IgD-negative memory B cell (primary cell): ENCODE data around the gene PRR7. TPM values are rescaled to one million over a fixed set of nuclear protein-coding genes. Genes with fewer than 3 reads are reported as not detected.

Source experiments
- H3K27ac Mint-ChIP-seq, 3 donors: one replicate each; pipeline ENCODE4 v1.8.0; 2020 to 2022; ENCODE audit warnings: mild to moderate bottlenecking in 3 of 3, mixed read lengths in 3 of 3, moderate library complexity in 1 of 3
- H3K27me3 Mint-ChIP-seq: one replicate; pipeline ENCODE4 v1.8.0; 2021; ENCODE audit warnings: mixed read lengths
- H3K36me3 Mint-ChIP-seq: one replicate; pipeline ENCODE4 v1.8.0; 2020; ENCODE audit warnings: mild to moderate bottlenecking, mixed read lengths
- H3K4me1 Mint-ChIP-seq, 3 donors: one replicate each; pipeline ENCODE4 v1.8.0; 2020 to 2022; ENCODE audit warnings: mixed read lengths in 3 of 3, mild to moderate bottlenecking in 1 of 3
- H3K4me3 Mint-ChIP-seq, 4 donors: one replicate each; pipeline ENCODE4 v1.8.0; 2020 to 2022; ENCODE audit warnings: mild to moderate bottlenecking in 4 of 4, mixed read lengths in 4 of 4, moderate library complexity in 3 of 4
- H3K9me3 Mint-ChIP-seq, 3 donors: one replicate each; pipeline ENCODE4 v1.8.0; 2020 to 2021; ENCODE audit warnings: mixed read lengths in 3 of 3, mild to moderate bottlenecking in 1 of 3
- polyA plus RNA-seq: library from polyadenylated mRNA; unstranded; fragments of 300-500 nt; fragmentation: Illumina TruSeq; gene quantifications from one replicate; pipeline ENCODE4 v1.2.3, GENCODE V29; 2021

PRR7 gene
- polyA plus RNA-seq, 1 donor from 2014 or later = 23.1 TPM

GRCh38 chr5:177449140-177450061 lies 2.8 kb downstream of the PRR7 start:
- no peaks in the 10 kb centered on the region for H3K36me3 Mint-ChIP-seq
- peaks cover 31 to 46% (median 33%) of the 10 kb centered on the region in 3 donors for H3K4me1 Mint-ChIP-seq
- no peaks in the 10 kb centered on the region for H3K9me3 Mint-ChIP-seq
- peak overlapping the region in 2 of 3 donors; percentile 82 to 89 for H3K27ac Mint-ChIP-seq
- peaks cover 3% of the 10 kb centered on the region for H3K27me3 Mint-ChIP-seq
- peak overlapping the region in 2 of 4 donors; percentile 22 to 89 for H3K4me3 Mint-ChIP-seq

DNA sequence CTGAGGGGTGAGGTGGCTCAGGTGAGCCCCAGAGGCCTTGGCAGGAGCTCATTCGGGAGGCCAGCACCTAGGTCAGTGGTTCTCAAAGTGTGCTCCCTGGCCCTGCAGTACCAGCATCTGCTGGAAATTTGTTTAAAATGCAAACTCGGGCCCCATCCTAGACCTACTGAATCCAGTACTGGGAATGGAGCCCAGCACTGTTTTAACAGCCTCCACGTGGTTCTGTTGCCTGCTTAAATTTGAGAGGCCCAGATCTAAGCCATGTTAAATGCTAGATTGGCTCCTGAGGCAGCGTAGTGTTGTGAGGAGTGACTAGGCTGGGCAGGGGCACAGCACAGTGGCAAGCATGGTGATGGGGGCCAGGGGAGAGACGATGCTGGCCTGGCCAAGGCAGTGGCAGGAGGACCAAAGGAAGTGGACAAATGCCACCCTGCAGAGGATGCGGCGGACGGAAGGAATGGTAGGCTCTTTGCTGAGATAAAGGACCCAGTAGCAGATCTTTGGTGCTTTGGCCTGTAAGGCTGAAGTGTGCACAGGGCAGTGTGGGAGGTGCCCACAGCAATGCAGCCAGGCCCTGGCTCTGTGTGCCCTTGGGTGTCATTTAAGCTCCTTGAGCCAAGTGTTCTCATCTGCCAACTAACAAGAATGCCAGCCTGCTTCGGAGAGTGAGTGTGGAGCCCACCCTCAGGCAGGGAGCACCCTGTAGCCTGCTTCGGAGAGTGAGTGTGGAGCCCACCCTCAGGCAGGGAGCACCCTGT lies 4.2 kb downstream of the PRR7 start:
- Mint-ChIP-seq H3K27ac (peak overlapping the region in 2 of 3 donors; percentile 78 to 89), H3K4me1 (peaks cover 18 to 32% (median 19%) of the 10 kb centered on the region in 3 donors), H3K9me3 (no peaks in the 10 kb centered on the region), H3K27me3 (peaks cover 3% of the 10 kb centered on the region), H3K4me3 (peak overlapping the region in 3 of 4 donors; percentile 34 to 89 (median 70)), H3K36me3 (no peaks in the 10 kb centered on the region)

DNA sequence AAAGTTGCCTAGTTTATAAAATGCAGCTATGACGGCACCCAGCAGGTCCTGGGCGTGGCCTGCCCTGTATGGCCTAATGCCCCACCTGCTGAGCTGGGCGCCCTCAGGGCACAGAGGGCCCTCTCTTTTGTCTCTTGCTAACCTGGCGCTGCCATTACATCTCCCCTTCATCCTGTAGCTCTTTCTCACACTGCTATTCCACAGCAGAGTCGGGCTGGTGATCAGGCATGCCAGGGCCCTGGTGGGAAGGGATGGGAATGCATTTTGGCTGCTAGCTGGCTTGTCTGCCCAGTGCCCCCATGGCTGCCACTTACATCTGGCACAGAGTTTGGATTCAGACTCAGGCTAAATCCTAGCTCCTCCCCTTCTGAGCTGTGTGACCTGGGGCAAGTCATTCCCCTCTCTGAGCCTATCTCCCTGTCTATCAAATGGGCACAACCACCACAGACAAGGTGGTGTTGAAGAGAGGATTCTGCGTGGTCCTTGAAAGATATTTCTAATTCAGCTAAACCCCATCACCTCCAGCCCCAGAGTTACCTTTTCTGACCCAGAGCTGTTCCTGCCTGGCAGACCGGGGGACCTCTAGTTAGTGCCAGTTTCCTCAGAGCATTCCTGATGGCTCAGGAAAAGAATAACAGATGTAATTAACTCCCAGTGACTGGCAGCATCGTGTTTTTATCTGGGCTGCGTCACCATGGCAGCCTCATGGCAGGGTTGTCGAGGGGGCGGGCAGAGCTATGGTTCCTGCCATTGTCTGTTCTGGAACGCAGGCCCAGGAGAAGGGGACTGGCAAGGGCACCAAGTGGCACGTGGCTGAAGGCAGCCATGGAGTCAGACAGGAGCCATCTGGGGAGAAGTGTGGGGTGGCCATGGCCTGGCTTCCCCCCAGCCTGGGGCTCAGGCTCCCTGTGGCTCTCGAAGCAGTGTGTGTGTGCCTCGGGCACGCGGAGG lies 6.3 kb downstream of the PRR7 start:
- H3K36me3 Mint-ChIP-seq = no peaks in the 10 kb centered on the region
- H3K27me3 Mint-ChIP-seq = peaks cover 2% of the 10 kb centered on the region
- H3K4me3 Mint-ChIP-seq = peak overlapping the region in 2 of 4 donors; percentile 55 to 94
- peaks cover 20 to 32% (median 20%) of the 10 kb centered on the region in 3 donors for H3K4me1 Mint-ChIP-seq
- H3K9me3 Mint-ChIP-seq = no peaks in the 10 kb centered on the region
- H3K27ac Mint-ChIP-seq = peak overlapping the region; percentile 94 to 100 (median 98)

DNA sequence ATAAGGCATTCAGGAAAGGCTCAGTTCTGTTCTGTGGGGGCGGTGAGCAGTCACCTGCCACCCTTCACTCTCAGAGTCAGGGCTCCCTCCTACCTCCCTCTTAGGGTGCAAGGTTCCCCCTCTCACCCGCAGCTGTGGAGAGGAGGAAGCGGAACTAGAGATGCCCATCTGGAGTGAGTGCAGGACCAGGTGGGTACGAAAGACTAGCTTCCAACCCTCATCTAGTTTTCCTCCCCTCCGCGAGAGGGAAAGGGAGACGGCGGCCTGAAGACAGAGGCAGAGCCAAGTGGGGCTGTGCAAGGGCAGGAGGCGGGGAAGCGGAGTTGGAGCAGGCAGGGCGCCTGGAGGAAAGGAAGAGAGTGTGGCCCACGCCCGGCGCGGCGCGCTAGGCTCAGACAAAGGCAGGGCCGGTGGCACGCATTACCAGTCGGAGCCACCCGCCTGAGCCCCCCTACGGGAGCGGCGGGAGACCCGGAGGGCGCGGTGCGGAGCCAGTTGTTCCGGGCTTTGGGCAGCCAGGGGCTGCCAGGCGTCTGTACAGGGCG lies 7.3 kb downstream of the PRR7 start:
- Mint-ChIP-seq H3K36me3 (no peaks in the 10 kb centered on the region), H3K9me3 (no peaks in the 10 kb centered on the region), H3K27me3 (no peaks in the 10 kb centered on the region), H3K4me3 (peak overlapping the region; percentile 82 to 94 (median 89)), H3K4me1 (peaks cover 13 to 24% (median 14%) of the 10 kb centered on the region in 3 donors), H3K27ac (peak overlapping the region; percentile 94 to 100 (median 98))

DNA sequence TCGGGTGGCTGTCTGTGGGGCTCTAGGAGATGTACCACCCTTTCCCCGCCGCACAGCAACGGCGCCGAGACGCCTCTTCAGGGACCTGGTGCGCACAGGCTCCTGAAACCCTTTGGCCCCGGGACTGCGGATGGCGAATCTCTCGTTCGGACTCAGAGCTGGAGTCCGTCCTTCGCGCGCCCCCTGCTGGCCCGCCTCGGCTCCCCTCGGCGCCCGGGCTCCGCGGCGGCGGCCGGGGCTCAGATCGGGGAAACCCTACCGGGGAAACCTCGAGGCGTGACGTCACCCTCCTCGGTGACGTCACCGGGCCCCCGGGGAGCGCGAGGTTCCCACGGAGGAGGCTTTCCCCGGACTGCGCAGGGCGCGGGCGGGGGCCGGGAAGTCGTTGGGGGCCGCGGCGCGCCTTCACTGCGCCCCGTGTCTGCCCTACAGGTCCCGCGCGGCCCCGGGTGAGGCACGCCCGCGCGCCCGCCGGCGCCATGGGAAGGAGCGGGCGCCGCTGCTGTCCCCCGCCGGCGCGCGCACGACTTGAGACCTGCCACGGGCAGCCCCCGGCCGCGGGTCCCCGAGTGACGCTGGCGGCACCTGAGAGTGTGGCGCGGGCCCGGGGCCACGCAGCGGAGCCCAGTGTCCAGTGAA lies 7.9 kb downstream of the PRR7 start:
- Mint-ChIP-seq H3K36me3 (no peaks in the 10 kb centered on the region), H3K4me3 (peak overlapping the region; percentile 86 to 98 (median 96)), H3K27me3 (no peaks in the 10 kb centered on the region), H3K9me3 (no peaks in the 10 kb centered on the region), H3K4me1 (peaks cover 13 to 24% (median 14%) of the 10 kb centered on the region in 3 donors), H3K27ac (peak overlapping the region; percentile 93 to 100 (median 98))

DNA sequence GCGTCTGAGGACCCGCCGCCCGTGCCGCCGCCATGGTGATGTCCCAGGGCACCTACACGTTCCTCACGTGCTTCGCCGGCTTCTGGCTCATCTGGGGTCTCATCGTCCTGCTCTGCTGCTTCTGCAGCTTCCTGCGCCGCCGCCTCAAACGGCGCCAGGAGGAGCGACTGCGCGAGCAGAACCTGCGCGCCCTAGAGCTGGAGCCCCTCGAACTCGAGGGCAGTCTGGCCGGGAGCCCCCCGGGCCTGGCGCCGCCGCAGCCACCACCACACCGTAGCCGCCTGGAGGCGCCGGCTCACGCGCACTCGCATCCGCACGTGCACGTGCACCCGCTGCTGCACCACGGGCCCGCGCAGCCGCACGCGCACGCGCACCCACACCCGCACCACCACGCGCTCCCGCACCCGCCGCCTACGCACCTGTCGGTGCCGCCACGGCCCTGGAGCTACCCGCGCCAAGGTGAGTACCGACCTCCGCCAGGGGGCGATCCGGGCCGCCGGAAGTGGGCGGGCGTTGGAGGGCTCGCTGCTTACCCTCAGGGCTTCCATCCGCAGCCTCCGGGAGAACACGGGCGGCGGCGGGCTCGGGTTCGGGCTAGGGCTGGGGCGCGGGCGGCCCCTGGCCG lies 8.5 kb downstream of the PRR7 start:
- no peaks in the 10 kb centered on the region for H3K36me3 Mint-ChIP-seq
- H3K27me3 Mint-ChIP-seq = no peaks in the 10 kb centered on the region
- H3K9me3 Mint-ChIP-seq = no peaks in the 10 kb centered on the region
- peak overlapping the region; percentile 86 to 98 (median 96) for H3K4me3 Mint-ChIP-seq
- peaks cover 13 to 24% (median 14%) of the 10 kb centered on the region in 3 donors for H3K4me1 Mint-ChIP-seq
- H3K27ac Mint-ChIP-seq = peak overlapping the region; percentile 93 to 100 (median 97)

DNA sequence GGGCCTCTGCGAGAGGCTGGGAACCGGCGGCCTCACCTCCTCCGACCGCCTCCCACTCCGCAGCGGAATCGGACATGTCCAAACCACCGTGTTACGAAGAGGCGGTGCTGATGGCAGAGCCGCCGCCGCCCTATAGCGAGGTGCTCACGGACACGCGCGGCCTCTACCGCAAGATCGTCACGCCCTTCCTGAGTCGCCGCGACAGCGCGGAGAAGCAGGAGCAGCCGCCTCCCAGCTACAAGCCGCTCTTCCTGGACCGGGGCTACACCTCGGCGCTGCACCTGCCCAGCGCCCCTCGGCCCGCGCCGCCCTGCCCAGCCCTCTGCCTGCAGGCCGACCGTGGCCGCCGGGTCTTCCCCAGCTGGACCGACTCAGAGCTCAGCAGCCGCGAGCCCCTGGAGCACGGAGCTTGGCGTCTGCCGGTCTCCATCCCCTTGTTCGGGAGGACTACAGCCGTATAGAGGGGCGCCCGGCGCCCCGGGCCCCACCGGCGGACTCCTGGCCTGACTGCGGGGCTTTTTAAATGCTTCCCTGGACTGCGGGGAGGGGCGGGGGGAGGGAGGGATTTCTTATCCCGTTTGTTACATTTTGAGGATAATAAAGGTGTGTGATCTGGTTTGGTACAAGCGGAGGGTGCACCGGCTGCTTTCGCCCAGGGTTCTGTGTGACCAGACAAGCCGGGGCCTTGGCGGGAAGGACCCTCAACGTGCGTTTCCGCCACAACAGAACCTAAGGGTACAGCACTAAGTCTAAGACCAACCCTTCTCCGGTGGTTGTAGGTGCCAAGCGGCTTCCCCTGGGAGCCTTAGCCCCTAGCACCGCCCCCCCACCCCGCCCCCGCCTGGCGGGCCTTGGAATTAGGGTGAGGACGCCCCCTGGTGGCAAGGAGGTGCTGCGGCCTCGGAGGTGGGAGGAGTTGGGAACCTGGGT lies 9.3 kb downstream of the PRR7 start:
- no peaks in the 10 kb centered on the region for H3K36me3 Mint-ChIP-seq
- peak overlapping the region; percentile 86 to 98 (median 96) for H3K4me3 Mint-ChIP-seq
- H3K27ac Mint-ChIP-seq = peak overlapping the region; percentile 94 to 100 (median 97)
- no peaks in the 10 kb centered on the region for H3K27me3 Mint-ChIP-seq
- H3K4me1 Mint-ChIP-seq = peaks cover 11 to 24% (median 14%) of the 10 kb centered on the region in 3 donors
- H3K9me3 Mint-ChIP-seq = no peaks in the 10 kb centered on the region

DNA sequence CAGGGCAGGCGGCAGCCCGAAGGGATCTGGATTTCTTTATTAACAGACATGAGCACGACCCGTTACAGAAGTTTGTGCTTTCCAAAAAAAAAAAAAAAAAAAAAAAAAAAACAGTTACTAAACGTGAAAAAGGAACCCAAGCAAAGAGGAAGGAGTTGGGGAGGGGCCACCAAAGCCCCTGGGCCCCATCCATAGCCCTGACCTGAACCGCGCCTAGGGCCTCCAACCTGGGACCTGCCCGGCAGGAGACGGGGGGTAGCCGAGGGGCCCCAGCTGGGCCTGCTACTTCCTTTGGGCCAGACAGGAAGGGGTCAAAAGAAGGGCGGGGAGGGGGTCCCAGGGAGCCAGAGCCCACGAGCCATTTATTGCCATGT lies 10.0 kb downstream of the PRR7 start:
- H3K36me3 Mint-ChIP-seq = no peaks in the 10 kb centered on the region
- H3K4me3 Mint-ChIP-seq = peak overlapping the region in 2 of 4 donors; percentile 94 to 98
- H3K4me1 Mint-ChIP-seq = peaks cover 9 to 24% (median 14%) of the 10 kb centered on the region in 3 donors
- no peaks in the 10 kb centered on the region for H3K27me3 Mint-ChIP-seq
- no peaks in the 10 kb centered on the region for H3K9me3 Mint-ChIP-seq
- H3K27ac Mint-ChIP-seq = peak overlapping the region; percentile 84 to 100 (median 97)

- peak overlapping the region in 2 of 3 donors; percentile 92 to 100 for H3K27ac Mint-ChIP-seq
- peaks cover 9 to 18% (median 14%) of the 10 kb centered on the region in 3 donors for H3K4me1 Mint-ChIP-seq
- H3K9me3 Mint-ChIP-seq = no peaks in the 10 kb centered on the region
- no peaks in the 10 kb centered on the region for H3K27me3 Mint-ChIP-seq
- no peaks in the 10 kb centered on the region for H3K36me3 Mint-ChIP-seq
- peak overlapping the region in 3 of 4 donors; percentile 55 to 94 (median 63) for H3K4me3 Mint-ChIP-seq
These were observed 10.6 kb downstream of the PRR7 start for GRCh38 chr5:177456976-177457851.

- H3K4me3 Mint-ChIP-seq = peak overlapping the region in 1 of 4 donors; percentile 94
- peaks cover 9 to 14% (median 13%) of the 10 kb centered on the region in 3 donors for H3K4me1 Mint-ChIP-seq
- no peaks in the 10 kb centered on the region for H3K36me3 Mint-ChIP-seq
- no peaks in the 10 kb centered on the region for H3K9me3 Mint-ChIP-seq
- H3K27ac Mint-ChIP-seq = peak overlapping the region in 2 of 3 donors; percentile 92 to 100
- H3K27me3 Mint-ChIP-seq = peaks cover 2% of the 10 kb centered on the region
These were observed 11.5 kb downstream of the PRR7 start for GRCh38 chr5:177457852-177458681.

- no peak overlapping the region for H3K4me3 Mint-ChIP-seq
- H3K36me3 Mint-ChIP-seq = no peaks in the 10 kb centered on the region
- peaks cover 6 to 7% (median 6%) of the 10 kb centered on the region in 3 donors for H3K4me1 Mint-ChIP-seq
- H3K9me3 Mint-ChIP-seq = no peaks in the 10 kb centered on the region
- H3K27me3 Mint-ChIP-seq = peaks cover 2% of the 10 kb centered on the region
- no peak overlapping the region for H3K27ac Mint-ChIP-seq
These were observed 12.3 kb downstream of the PRR7 start for GRCh38 chr5:177458912-177459350.
